Activated naive CD4-positive, alpha-beta T cell treated with anti-CD3 and anti-CD28 coated beads, Interleukin-2, amount 50 U/mL, for 72 hours (primary cell): Measurements from ENCODE around the gene KLK14. TPM values are rescaled to one million over a fixed set of nuclear protein-coding genes. Genes with fewer than 3 reads are reported as not detected.

ENCODE experiments used
- ATAC-seq, 2 donors: fragments of 150-1000 bp; cut with Tn5 transposase; 2 replicates each; pipeline ENCODE4 v1.10.0; 2021; ENCODE audit warnings: mild to moderate bottlenecking in 2 of 2, moderate library complexity in 2 of 2
- DNase-seq, 2 donors: peaks; one replicate each; pipeline ENCODE4 v3.0.0; 2021 to 2022; ENCODE audit warnings: low spot score in 2 of 2
- H3K27ac Mint-ChIP-seq, 2 donors: one replicate each; pipeline ENCODE4 v1.8.0; 2022; ENCODE audit warnings: mild to moderate bottlenecking in 2 of 2, mixed read lengths in 2 of 2
- H3K36me3 Mint-ChIP-seq, 2 donors: one replicate each; pipeline ENCODE4 v1.8.0; 2022; ENCODE audit warnings: mixed read lengths in 2 of 2
- H3K9me3 Mint-ChIP-seq, 2 donors: one replicate each; pipeline ENCODE4 v1.8.0; 2022; ENCODE audit warnings: mixed read lengths in 2 of 2
- total RNA-seq, 2 donors: library from RNA; stranded (reverse); gene quantifications; one replicate each; pipeline ENCODE4 v1.2.3, GENCODE V29; 2022

The KLK14 gene
- total RNA-seq, 2 donors from 2014 or later = 0.68 to 0.80 TPM

- H3K27ac Mint-ChIP-seq = no peak overlapping the region
Measured at GRCh38 chr19:51040151-51040550, 42.5 kb downstream of the KLK14 start.

DNA sequence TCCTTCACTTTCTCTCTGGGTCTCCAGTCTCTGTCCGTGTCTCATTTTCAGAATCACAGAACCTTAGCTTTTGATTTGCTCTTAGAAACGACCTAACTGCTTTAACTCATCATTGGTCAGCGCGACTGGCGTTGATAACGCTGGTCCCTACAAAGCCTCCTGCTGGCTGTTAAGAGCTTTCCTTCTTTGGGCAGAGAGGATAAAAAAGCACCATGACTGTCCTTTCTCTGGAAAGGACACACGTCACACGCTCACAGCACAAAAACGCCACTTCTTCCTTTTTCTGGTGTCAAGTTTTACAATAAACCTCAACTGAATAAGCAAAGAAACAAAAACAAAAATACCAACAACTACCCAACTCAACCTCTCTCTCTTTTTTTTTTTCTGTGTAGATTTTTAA lies 46.2 kb downstream of the KLK14 start:
- DNase-seq = no peak
- Mint-ChIP-seq H3K27ac (no peak overlapping the region), H3K36me3 (no peaks in the 10 kb centered on the region), H3K9me3 (no peaks in the 10 kb centered on the region)
- no peak for ATAC-seq

More at GRCh38 chr19:51040151-51040550, 42.5 kb downstream of the KLK14 start:
- Mint-ChIP-seq H3K36me3 (no peaks in the 10 kb centered on the region), H3K9me3 (no peaks in the 10 kb centered on the region)
- DNase-seq (no peak), ATAC-seq (no peak)

GRCh38 chr19:51034704-51035103 lies 48.0 kb downstream of the KLK14 start, which contains the start of gene KLK12:
Gene KLK12 (minus strand): TSS chr19:51035002. CDS start chr19:51034621, 381 bp downstream.
- DNase-seq = no peak
- Mint-ChIP-seq H3K36me3 (no peaks in the 10 kb centered on the region), H3K27ac (peak within 1 kb of the TSS in 1 of 2 donors; percentile 0), H3K9me3 (no peaks in the 10 kb centered on the region)
- ATAC-seq = no peak

GRCh38 chr19:51031880-51032225 lies 50.8 kb downstream of the KLK14 start:
- ATAC-seq (no peak), DNase-seq (no peak)
- Mint-ChIP-seq H3K27ac (no peak overlapping the region), H3K36me3 (no peaks in the 10 kb centered on the region), H3K9me3 (no peaks in the 10 kb centered on the region)

- no peak for ATAC-seq
Measured at GRCh38 chr19:51031220-51031879, 51.3 kb downstream of the KLK14 start.

DNA sequence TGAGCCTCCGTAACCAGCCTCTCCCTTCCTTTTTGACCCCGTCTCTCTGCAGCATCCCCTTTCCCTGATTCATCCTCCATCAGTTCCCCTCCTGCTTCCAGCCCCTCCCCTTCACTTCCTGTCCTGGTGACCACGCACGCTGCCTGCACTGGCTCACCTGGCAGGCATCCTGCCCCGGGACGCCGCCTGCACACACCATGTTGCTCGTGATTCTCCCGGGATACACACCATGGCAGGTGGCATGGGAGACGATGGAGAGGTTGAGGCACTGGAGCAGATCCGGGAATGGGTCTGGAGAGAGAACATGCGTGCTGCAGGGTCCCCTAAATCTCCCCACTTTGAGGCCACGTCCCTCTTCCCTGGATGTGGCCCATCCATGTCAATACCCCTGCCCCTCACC lies 52.1 kb downstream of the KLK14 start:
- Mint-ChIP-seq H3K27ac (no peak overlapping the region), H3K36me3 (no peaks in the 10 kb centered on the region), H3K9me3 (no peaks in the 10 kb centered on the region)
- ATAC-seq = no peak
- no peak for DNase-seq

More at GRCh38 chr19:51031220-51031879, 51.3 kb downstream of the KLK14 start:
- Mint-ChIP-seq H3K9me3 (no peaks in the 10 kb centered on the region), H3K27ac (no peak overlapping the region), H3K36me3 (no peaks in the 10 kb centered on the region)
- DNase-seq = no peak

- no peak for DNase-seq
- Mint-ChIP-seq H3K27ac (no peak overlapping the region), H3K36me3 (no peaks in the 10 kb centered on the region), H3K9me3 (no peaks in the 10 kb centered on the region)
- no peak for ATAC-seq
Measured at GRCh38 chr19:51029718-51030117, 53.0 kb downstream of the KLK14 start.

Other genes with a start within 250 kb of the KLK14 start
- not detected for gene KLK15, start 249.3 kb downstream of the KLK14 start, total RNA-seq
- gene KLK3, start 228.0 kb downstream of the KLK14 start, total RNA-seq = not detected
- 1 to 10 TPM in 1 of 2 donors, not detected in 1; 1.5 TPM for gene KLK2, start 209.4 kb downstream of the KLK14 start, total RNA-seq
- not detected for gene KLK4, start 171.5 kb downstream of the KLK14 start, total RNA-seq
- gene KLK5, start 129.8 kb downstream of the KLK14 start, total RNA-seq = not detected
- gene KLK6, start 113.3 kb downstream of the KLK14 start, total RNA-seq = not detected
- gene KLK7, start 99.0 kb downstream of the KLK14 start, total RNA-seq = not detected
- gene KLK8, start 81.3 kb downstream of the KLK14 start, total RNA-seq = not detected
- gene KLK10, start 63.2 kb downstream of the KLK14 start, total RNA-seq = not detected
- not detected for gene KLK11, start 56.3 kb downstream of the KLK14 start, total RNA-seq
- not detected for gene KLK12, start 47.9 kb downstream of the KLK14 start, total RNA-seq
- gene KLK13, start 17.8 kb downstream of the KLK14 start, total RNA-seq = not detected
- gene CTU1, start 25.5 kb upstream of the KLK14 start, total RNA-seq = 10 to 100 TPM in 1 of 2 donors, 1 to 10 TPM in 1; 9.8 to 11.2 TPM
- 1 to 10 TPM in 1 of 2 donors, under 1 TPM in 1; 0.87 to 1.1 TPM for gene SIGLEC9, start 42.0 kb upstream of the KLK14 start, total RNA-seq
- under 1 TPM in 1 of 2 donors, not detected in 1; 0.34 TPM for gene SIGLEC7, start 59.4 kb upstream of the KLK14 start, total RNA-seq
- 1 to 10 TPM in 1 of 2 donors, under 1 TPM in 1; 0.91 to 2.9 TPM for gene CD33, start 142.2 kb upstream of the KLK14 start, total RNA-seq
- gene SIGLECL1, start 168.2 kb upstream of the KLK14 start, total RNA-seq = not detected
- gene IGLON5, start 228.8 kb upstream of the KLK14 start, total RNA-seq = under 1 TPM in 1 of 2 donors, not detected in 1; 0.16 TPM